Measurements from ENCODE around the gene ACOT13.
"Not testable (repeated sequence)": the region's sequence is repeated elsewhere in the genome, so short reads cannot be mapped to it uniquely, and the experiment has no call there.

Gene ACOT13

GRCh38 chr6:24632573-24632972, 34.3 kb upstream of the ACOT13 start:
- DNase-seq (ENCODE audit: low read depth, low spot score): no peak
- in situ Hi-C loops (cut with HindIII; ENCODE audit: low sequenced_read_pairs): no loop called here
- TF ChIP-seq CTCF (IDR thresholded peaks at IDR 0.05; ENCODE audit: low read depth, low read length): no peak
- no peak overlapping the region for H3K4me3 ChIP-seq (ENCODE audit: low read depth, low read length)

GRCh38 chr6:24636681-24637080, 30.2 kb upstream of the ACOT13 start:
- no peak for TF ChIP-seq CTCF (IDR thresholded peaks at IDR 0.05; ENCODE audit: low read depth, low read length)
- no peak for DNase-seq (ENCODE audit: low read depth, low spot score)
- H3K4me3 ChIP-seq (ENCODE audit: low read depth, low read length): no peak overlapping the region
- in situ Hi-C loops (cut with HindIII; ENCODE audit: low sequenced_read_pairs): no loop called here

- no peak for TF ChIP-seq CTCF (IDR thresholded peaks at IDR 0.05; ENCODE audit: low read depth, low read length)
- H3K4me3 ChIP-seq (ENCODE audit: low read depth, low read length): no peak overlapping the region
- DNase-seq (ENCODE audit: low read depth, low spot score): no peak
- in situ Hi-C loops (cut with HindIII; ENCODE audit: low sequenced_read_pairs): no loop called here
Measured at GRCh38 chr6:24640166-24640565, 26.7 kb upstream of the ACOT13 start.

GRCh38 chr6:24640631-24641030, 26.2 kb upstream of the ACOT13 start:
- DNase-seq (ENCODE audit: low read depth, low spot score); in situ Hi-C loops (cut with HindIII; ENCODE audit: low sequenced_read_pairs); H3K4me3 ChIP-seq (ENCODE audit: low read depth, low read length): not testable (repeated sequence)

- in situ Hi-C loops (cut with HindIII; ENCODE audit: low sequenced_read_pairs): no loop called here
- TF ChIP-seq CTCF (IDR thresholded peaks at IDR 0.05; ENCODE audit: low read depth, low read length): no peak
Measured at GRCh38 chr6:24642061-24642460, 24.8 kb upstream of the ACOT13 start.

GRCh38 chr6:24643920-24644319, 23.0 kb upstream of the ACOT13 start:
- no peak overlapping the region for H3K4me3 ChIP-seq (ENCODE audit: low read depth, low read length)
- TF ChIP-seq CTCF (IDR thresholded peaks at IDR 0.05; ENCODE audit: low read depth, low read length): no peak
- DNase-seq (ENCODE audit: low read depth, low spot score): no peak
- in situ Hi-C loops (cut with HindIII; ENCODE audit: low sequenced_read_pairs): no loop called here

More at GRCh38 chr6:24642061-24642460, 24.8 kb upstream of the ACOT13 start:
- DNase-seq (ENCODE audit: low read depth, low spot score): no peak
- H3K4me3 ChIP-seq (ENCODE audit: low read depth, low read length): no peak overlapping the region

GRCh38 chr6:24644377-24644776, 22.5 kb upstream of the ACOT13 start:
- no peak for DNase-seq (ENCODE audit: low read depth, low spot score)
- no peak for TF ChIP-seq CTCF (IDR thresholded peaks at IDR 0.05; ENCODE audit: low read depth, low read length)
- H3K4me3 ChIP-seq (ENCODE audit: low read depth, low read length): no peak overlapping the region
- in situ Hi-C loops (cut with HindIII; ENCODE audit: low sequenced_read_pairs): no loop called here
